ENCODE measurements around the gene AP5M1.

DNA sequence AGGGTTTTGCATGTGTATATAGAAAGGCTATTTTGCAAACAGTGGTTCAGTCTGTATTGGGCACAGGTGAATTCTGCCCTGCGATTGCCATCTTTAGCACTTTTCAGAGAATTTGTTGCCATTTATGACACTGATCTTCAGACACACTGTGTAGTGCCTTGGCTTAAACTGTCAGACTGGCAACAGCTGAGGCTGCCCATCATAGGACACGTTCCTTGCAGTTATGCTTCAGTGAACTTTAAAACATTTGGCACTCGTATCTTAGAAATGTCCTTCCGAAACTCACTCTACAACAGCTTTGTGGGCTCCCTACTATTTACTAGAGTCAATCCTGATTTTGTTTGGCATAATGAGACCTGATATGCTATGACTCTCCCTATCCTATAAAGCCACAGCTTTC, 29.1 kb downstream of the AP5M1 start:
- TF ChIP-seq CTCF (IDR thresholded peaks at IDR 0.05) (no peak), EP300 (IDR thresholded peaks at IDR 0.05) (no peak), POLR2A (IDR thresholded peaks at IDR 0.05; ENCODE audit: low read depth) (no peak)
